GDM1 (cell line): ENCODE measurements around the gene MED16.

Source experiments
- DNase-seq: peaks from one replicate; lab custom pipeline; 2025; lab: John Stamatoyannopoulos, UW

Gene MED16

GRCh38 chr19:928471-929202, 35.6 kb upstream of the MED16 start:
- DNase-seq, result no peak

- DNase-seq, result no peak
Observed at GRCh38 chr19:927780-928401, 34.9 kb upstream of the MED16 start.

GRCh38 chr19:927351-927779, 34.4 kb upstream of the MED16 start:
- no peak for DNase-seq

- DNase-seq, result no peak
Observed at GRCh38 chr19:926589-927350, 33.8 kb upstream of the MED16 start.

GRCh38 chr19:926323-926588, 33.3 kb upstream of the MED16 start:
- DNase-seq, result no peak

- DNase-seq, result peak; percentile 84
Observed at GRCh38 chr19:925526-926322, 32.7 kb upstream of the MED16 start, which contains the start of gene ARID3A. Gene ARID3A (plus strand): TSS chr19:926035. CDS start chr19:929529, 3,494 bp downstream.

GRCh38 chr19:925087-925525, 32.1 kb upstream of the MED16 start:
- no peak for DNase-seq

- no peak for DNase-seq
Observed at GRCh38 chr19:924553-925086, 31.6 kb upstream of the MED16 start.

GRCh38 chr19:920051-920864, 27.3 kb upstream of the MED16 start:
- DNase-seq, result no peak

GRCh38 chr19:919199-920050, 26.4 kb upstream of the MED16 start:
- no peak for DNase-seq

GRCh38 chr19:918481-919198, 25.7 kb upstream of the MED16 start:
- DNase-seq, result no peak

GRCh38 chr19:918152-918437, 25.1 kb upstream of the MED16 start:
- DNase-seq, result no peak

- peak; percentile 20 for DNase-seq
Observed at GRCh38 chr19:917323-918151, 24.6 kb upstream of the MED16 start, which contains the start of gene KISS1R. Gene KISS1R (plus strand): TSS chr19:917333. CDS start chr19:917503, 170 bp downstream.

- no peak for DNase-seq
Observed at GRCh38 chr19:916645-917322, 23.8 kb upstream of the MED16 start.

GRCh38 chr19:913080-913748, 20.2 kb upstream of the MED16 start, which contains the start of gene R3HDM4:
Gene R3HDM4 (minus strand): TSS chr19:913219. CDS start chr19:913157, 62 bp downstream.
- DNase-seq, result peak; percentile 23

GRCh38 chr19:912181-913079, 19.4 kb upstream of the MED16 start:
- DNase-seq, result no peak
